H1 (cell line): ENCODE data around the gene HS3ST3B1. TPM values are rescaled to one million over a fixed set of nuclear protein-coding genes. Genes with fewer than 3 reads are reported as not detected.
A peak's percentile ranks its signal among the peaks of the same experiment; 100 is the strongest.

Source experiments
- CTCF ChIA-PET: fragments of 300-600 bp; sonication (Branson Sonifier 250); formaldehyde crosslinking; loops from one replicate; lab custom pipeline; 2021; ENCODE audit not compliant: partially characterized antibody; lab: Charles Lee
- POLR2A ChIA-PET: fragments of 300-600 bp; sonication (Branson Sonifier 250); formaldehyde crosslinking; loops from one replicate; lab custom pipeline; 2021; ENCODE audit warnings: inconsistent platforms; ENCODE audit not compliant: partially characterized antibody; lab: Charles Lee
- DNase-seq, 2 experiments: peaks; one replicate each; pipeline versions ENCODE4 v3.0.0 to v3.0.0-alpha.2; 2010 to 2022; ENCODE audit warnings: low spot score in 2 of 2, low read depth in 1 of 2, mixed read lengths in 1 of 2
- FAIRE-seq: peaks from 2 replicates; lab custom pipeline; 2011; peaks lifted over from hg19 to GRCh38; lab: Jason Lieb, UNC
- H2AFZ ChIP-seq: 2 replicates; pipeline ENCODE4 v1.8.1; 2012; ENCODE audit warnings: low read length, inconsistent platforms
- H2AK5ac ChIP-seq: 2 replicates; pipeline ENCODE4 v1.6.1; 2013; ENCODE audit warnings: low read depth, low read length
- H2BK120ac ChIP-seq: replicated peaks from 2 replicates; pipeline ENCODE3; 2013; ENCODE audit warnings: low read depth, low read length, inconsistent platforms
- H2BK12ac ChIP-seq: 2 replicates; pipeline ENCODE4 v1.6.1; 2013; ENCODE audit warnings: low read depth, low read length
- H2BK15ac ChIP-seq: 2 replicates; pipeline ENCODE4 v1.6.1; 2013; ENCODE audit warnings: low read length
- H2BK20ac ChIP-seq: 2 replicates; pipeline ENCODE4 v1.6.1; 2013; ENCODE audit warnings: low read length
- H2BK5ac ChIP-seq: 2 replicates; pipeline ENCODE4 v1.6.1; 2013; ENCODE audit warnings: low read depth, low read length
- H3K14ac ChIP-seq: 2 replicates; pipeline ENCODE4 v1.6.1; 2013; ENCODE audit warnings: inconsistent platforms; ENCODE audit not compliant: insufficient read length
- H3K18ac ChIP-seq: 2 replicates; pipeline ENCODE4 v1.6.1; 2013; ENCODE audit warnings: low read length; ENCODE audit errors: extremely low read depth
- H3K23ac ChIP-seq: 2 replicates; pipeline ENCODE4 v1.6.1; 2013; ENCODE audit warnings: inconsistent platforms; ENCODE audit not compliant: insufficient read length
- H3K23me2 ChIP-seq: 2 replicates; pipeline ENCODE4 v1.6.1; 2013; ENCODE audit warnings: low read depth, low read length
- H3K27ac ChIP-seq: 2 replicates; pipeline ENCODE4 v1.6.1; 2011; ENCODE audit warnings: low read depth, low read length, inconsistent platforms
- H3K27me3 ChIP-seq, 4 experiments: replicated peaks in 1 of 4; 1 replicate in 1 of 4; 2 replicates in 3 of 4; pipeline versions ENCODE4 v1.6.1 to v1.8.1; 2011 to 2013; ENCODE audit warnings: low read length in 3 of 4, mild to moderate bottlenecking in 3 of 4, inconsistent platforms in 2 of 4, mixed read lengths in 2 of 4, moderate library complexity in 1 of 4; ENCODE audit not compliant: control insufficient read depth in 3 of 4, insufficient read depth in 3 of 4; ENCODE audit errors: extremely low read depth in 1 of 4
- H3K36me3 ChIP-seq, 4 experiments: 2 replicates each; pipeline versions ENCODE4 v1.6.1 to v1.8.1; 2011 to 2013; ENCODE audit warnings: mild to moderate bottlenecking in 4 of 4, low read length in 3 of 4, moderate library complexity in 2 of 4, control low read depth in 1 of 4, inconsistent platforms in 1 of 4; ENCODE audit not compliant: insufficient read depth in 4 of 4, control insufficient read depth in 2 of 4
- H3K4ac ChIP-seq: replicated peaks from 2 replicates; pipeline ENCODE3; 2013; ENCODE audit warnings: low read length, low read depth, mixed read lengths, inconsistent platforms; ENCODE audit not compliant: insufficient read length
- H3K4me1 ChIP-seq, 4 experiments: replicated peaks in 1 of 4; 1 replicate in 1 of 4; 2 replicates in 3 of 4; pipeline versions ENCODE4 v1.6.1 to v1.8.1; 2011 to 2013; ENCODE audit warnings: low read length in 3 of 4, inconsistent platforms in 2 of 4, mixed read lengths in 1 of 4; ENCODE audit not compliant: insufficient read depth in 4 of 4, control insufficient read depth in 3 of 4
- H3K4me2 ChIP-seq, 2 experiments: 2 replicates each; pipeline versions ENCODE4 v1.6.1 to v1.8.1; 2011 to 2013; ENCODE audit warnings: low read depth in 2 of 2, low read length in 2 of 2, control low read depth in 1 of 2, inconsistent platforms in 1 of 2, mild to moderate bottlenecking in 1 of 2; ENCODE audit not compliant: insufficient read depth in 1 of 2
- H3K4me3 ChIP-seq, 4 experiments: fragments of 200-600, 300-600 bp in 1 of 4; sonication (generic), shearing (Covaris generic), sonication (Bioruptor Twin) in 1 of 4; 2 replicates each; pipeline versions ENCODE4 v1.5.1 to v1.8.1; 2011 to 2016; ENCODE audit warnings: low read length in 4 of 4, low read depth in 3 of 4, control low read depth in 2 of 4, inconsistent platforms in 2 of 4, mild to moderate bottlenecking in 2 of 4, mixed read lengths in 1 of 4, moderate library complexity in 1 of 4; ENCODE audit not compliant: insufficient read depth in 2 of 4; ENCODE audit errors: extremely low read depth in 1 of 4
- H3K56ac ChIP-seq: replicated peaks from 2 replicates; pipeline ENCODE3; 2013; ENCODE audit warnings: low read depth, mild to moderate bottlenecking, mixed read lengths, low read length, inconsistent platforms; ENCODE audit not compliant: insufficient read length
- H3K79me1 ChIP-seq: 2 replicates; pipeline ENCODE4 v1.6.1; 2013; ENCODE audit warnings: low read depth, low read length, control low read depth
- H3K79me2 ChIP-seq, 2 experiments: 2 replicates each; pipeline versions ENCODE4 v1.6.1 to v1.8.1; 2012 to 2013; ENCODE audit warnings: low read length in 2 of 2, mild to moderate bottlenecking in 2 of 2, inconsistent platforms in 1 of 2; ENCODE audit not compliant: insufficient read depth in 2 of 2, control insufficient read depth in 1 of 2
- H3K9ac ChIP-seq, 4 experiments: replicated peaks in 1 of 4; 1 replicate in 1 of 4; 2 replicates in 3 of 4; pipeline versions ENCODE4 v1.6.1 to v1.8.1; 2011 to 2013; ENCODE audit warnings: low read depth in 3 of 4, low read length in 3 of 4, control low read depth in 2 of 4, mild to moderate bottlenecking in 2 of 4, moderate library complexity in 2 of 4, inconsistent platforms in 1 of 4; ENCODE audit errors: extremely low read depth in 1 of 4
- H3K9me3 ChIP-seq, 2 experiments: 2 replicates each; pipeline versions ENCODE4 v1.6.1 to v1.8.1; 2012 to 2013; ENCODE audit warnings: mild to moderate bottlenecking in 2 of 2, moderate library complexity in 2 of 2, control low read depth in 1 of 2, inconsistent platforms in 1 of 2, low read depth in 1 of 2, low read length in 1 of 2, mixed read lengths in 1 of 2; ENCODE audit not compliant: insufficient read depth in 2 of 2
- H4K20me1 ChIP-seq, 2 experiments: replicated peaks in 1 of 2; 2 replicates each; pipeline versions ENCODE3 to v1.8.1; 2011 to 2013; ENCODE audit warnings: inconsistent platforms in 2 of 2, low read length in 2 of 2, mild to moderate bottlenecking in 1 of 2; ENCODE audit not compliant: insufficient read depth in 2 of 2, control insufficient read depth in 1 of 2
- H4K5ac ChIP-seq: 2 replicates; pipeline ENCODE4 v1.6.1; 2013; ENCODE audit warnings: low read length, low read depth, mixed read lengths, inconsistent platforms; ENCODE audit not compliant: insufficient read length
- H4K8ac ChIP-seq: 2 replicates; pipeline ENCODE4 v1.8.0; 2013; ENCODE audit warnings: mild to moderate bottlenecking, moderate library complexity, low read length, inconsistent platforms; ENCODE audit not compliant: insufficient read depth; ENCODE audit errors: extremely low read depth
- H4K91ac ChIP-seq: replicated peaks from 2 replicates; pipeline ENCODE3; 2013; ENCODE audit warnings: low read length, mixed read lengths, inconsistent platforms; ENCODE audit not compliant: insufficient read length
- BACH1 ChIP-seq: IDR thresholded peaks from 2 replicates; pipeline ENCODE4 v1.6.1; 2012; ENCODE audit warnings: low read length, improper control_type of control experiment
- EZH2 ChIP-seq: fragments of 200-600 bp; sonication (generic); IDR thresholded peaks from 2 replicates; pipeline ENCODE4 v1.7.1; 2012; ENCODE audit warnings: low read depth, mild to moderate bottlenecking, moderate library complexity, low read length, inconsistent platforms; ENCODE audit not compliant: severe bottlenecking
- HDAC2 ChIP-seq, 2 experiments: fragments of 300-600 bp in 1 of 2; sonication (generic) in 1 of 2; IDR thresholded peaks; 2 replicates each; pipeline ENCODE4 v1.6.1; 2011 to 2012; ENCODE audit warnings: low read depth in 2 of 2, low read length in 2 of 2, mild to moderate bottlenecking in 2 of 2, moderate library complexity in 2 of 2, borderline replicate concordance in 1 of 2, inconsistent platforms in 1 of 2
- KDM4A ChIP-seq: IDR thresholded peaks from one replicate; pipeline ENCODE4 v1.7.1; 2012; ENCODE audit warnings: low read depth, mild to moderate bottlenecking, moderate library complexity, low read length, inconsistent platforms; ENCODE audit not compliant: severe bottlenecking
- KDM5A ChIP-seq: fragments of 200-600 bp; IDR thresholded peaks from 2 replicates; pipeline ENCODE4 v1.7.1; 2012; ENCODE audit warnings: mild to moderate bottlenecking, low read length, inconsistent platforms, mixed read lengths
- SUZ12 ChIP-seq: fragments of 200-600 bp; sonication (generic); IDR thresholded peaks from 2 replicates; pipeline ENCODE4 v1.6.1; 2012; ENCODE audit warnings: mild to moderate bottlenecking, inconsistent platforms, low read length, moderate library complexity, mixed read lengths
- WGBS, 2 experiments: shearing (Covaris generic) in 1 of 2; methylation state at CpG; one replicate each; pipeline versions ENCODE4 v1.1.6 to v1.1.7; 2013 to 2015; ENCODE audit warnings: low lambda C conversion rate in 2 of 2, mixed read lengths in 2 of 2, inconsistent platforms in 1 of 2, low coverage in 1 of 2, missing lambda C conversion rate in 1 of 2; ENCODE audit not compliant: insufficient replicate concordance in 2 of 2, insufficient coverage in 1 of 2, insufficient read length in 1 of 2; ENCODE audit errors: extremely low coverage in 1 of 2, missing lambda C conversion rate in 1 of 2; 5-methylcytosine and 5-hydroxymethylcytosine counted together
- polyA plus RNA-seq, 7 experiments: library from polyadenylated mRNA; depleted of rRNA in 3 of 7; stranded (reverse) in 5 of 7; unstranded in 2 of 7; fragments of >200 nt in 5 of 7; fragments of 200-250 nt in 2 of 7; gene quantifications; 1 replicate in 5 of 7; 2 replicates in 1 of 7; 4 replicates in 1 of 7; pipeline versions ENCODE4 v1.2.1 to v1.2.3, GENCODE V29; 2011 to 2013; ENCODE audit warnings: missing spikeins in 2 of 7, mixed read lengths in 2 of 7
- total RNA-seq: library from RNA; stranded (reverse); fragmentation: NEBNext Ultra II Directional; extraction: Animal tissue kit (Norgen Biotek cat#: 25700); gene quantifications from 2 replicates; pipeline ENCODE4 v1.2.1, GENCODE V29; 2021

Gene HS3ST3B1
- total and polyA plus RNA-seq, 2 of the 8 experiments (the other 6 are each of a cell fraction or from before 2014, with no cell fraction given) = 4.7 to 14.4 TPM

DNA sequence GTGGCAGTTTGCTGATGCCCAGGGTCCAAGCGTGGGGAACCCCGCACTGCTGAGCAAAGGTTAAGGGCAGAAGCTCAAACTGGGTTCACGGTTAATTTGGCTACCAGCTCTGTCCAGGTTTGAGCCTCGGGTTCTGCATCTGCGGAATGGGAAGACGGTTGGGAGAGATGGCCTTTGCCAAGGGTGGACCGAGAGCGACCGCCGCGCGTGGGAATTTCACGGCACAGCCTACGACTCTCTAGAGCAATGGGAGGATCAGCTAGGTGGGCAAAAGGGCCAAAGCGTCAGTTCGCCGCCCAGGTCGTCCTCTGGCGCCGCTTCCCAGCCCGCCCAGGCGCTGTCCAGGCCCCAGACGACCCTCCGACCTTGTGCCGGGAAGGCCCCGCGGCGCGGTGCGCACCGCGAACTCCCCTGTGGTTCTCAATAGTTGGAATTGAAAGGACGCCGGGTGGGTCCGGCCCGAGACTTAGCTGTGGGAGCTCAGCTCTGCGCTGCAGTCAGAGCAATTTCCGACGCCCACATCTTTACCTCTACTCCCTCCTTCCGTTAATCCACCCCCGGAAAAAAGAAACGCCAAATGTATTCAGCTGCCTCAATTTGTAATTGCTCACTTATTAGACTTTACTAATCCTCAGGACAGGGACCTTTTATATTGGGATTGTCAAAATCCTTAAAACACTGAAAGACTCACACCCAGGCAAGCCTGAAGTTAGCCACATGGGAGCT lies 2.5 kb upstream of the HS3ST3B1 start:
- peak overlapping the region; percentile 55; the same call in 1 of the 2 replicates for H2BK12ac ChIP-seq
- no peak overlapping the region for H3K23ac ChIP-seq
- H3K18ac ChIP-seq = peak overlapping the region; percentile 36; the same call in 1 of the 2 replicates
- no peak overlapping the region for H3K27ac ChIP-seq
- H3K4me3 ChIP-seq = peak overlapping the region; percentile 26 to 87 (median 64); a peak in 6 of 8 replicates
- H3K27me3 ChIP-seq = peaks cover 25 to 74% (median 62%) of the 10 kb centered on the region in 4 experiments
- H2BK20ac ChIP-seq = no peak overlapping the region
- peak overlapping the region; percentile 85 to 87 for H3K4me2 ChIP-seq
- H3K36me3 ChIP-seq = no peaks in the 10 kb centered on the region
- H3K4me1 ChIP-seq = peaks cover 4 to 24% (median 10%) of the 10 kb centered on the region in 4 experiments; a peak in 6 of 7 replicates
- H4K5ac ChIP-seq = no peak overlapping the region
- CTCF ChIA-PET = interaction anchor here (0.9 to 4.3 kb wide), 8 partner anchors 13 to 628 kb away, joined by 3 to 15 read pairs (median 6); no protein-coding TSS in a partner anchor
- H2AK5ac ChIP-seq = no peak overlapping the region
- H2AFZ ChIP-seq = no peak overlapping the region
- DNase-seq = peak in 1 of 2 experiments; percentile 56
- H3K79me1 ChIP-seq = no peaks in the 10 kb centered on the region
- peaks cover 6% of the 10 kb centered on the region in 2 experiments for H4K20me1 ChIP-seq
- no peak overlapping the region for H3K9ac ChIP-seq
- no peak overlapping the region for H2BK120ac ChIP-seq
- no peaks in the 10 kb centered on the region for H3K9me3 ChIP-seq
- TF ChIP-seq KDM5A = no peak
- peak; percentile 50; the same call in 1 of the 2 replicates for TF ChIP-seq SUZ12
- 0 out of 4 replicates have a peak, but pooled peaks of 1 of the 2 experiments have one; percentile 6 for TF ChIP-seq HDAC2 (IDR thresholded peaks at IDR 0.05; ENCODE audit: borderline replicate concordance in 1 of 2, low read depth in 2 of 2, low read length in 2 of 2)
- peak; percentile 27; the same call in 1 of the 2 replicates for TF ChIP-seq BACH1
- TF ChIP-seq KDM4A = peak; percentile 32
- TF ChIP-seq EZH2 = peak; percentile 17
- no peak overlapping the region for H2BK15ac ChIP-seq
- peak overlapping the region; percentile 65 for H3K4ac ChIP-seq
- H3K79me2 ChIP-seq = peaks cover 0 to 17% of the 10 kb centered on the region in 2 experiments; a peak in 2 of 4 replicates
- POLR2A ChIA-PET = interaction anchor here (0.7 to 4.7 kb wide), 3 partner anchors 11 to 37 kb away, joined by 3 to 22 read pairs (median 3); no protein-coding TSS in a partner anchor
- FAIRE-seq = no peak
- no peak overlapping the region for H4K91ac ChIP-seq
- peaks cover 37% of the 10 kb centered on the region for H3K23me2 ChIP-seq
- peak overlapping the region; percentile 4; the same call in 1 of the 2 replicates for H4K8ac ChIP-seq
- no peak overlapping the region for H3K14ac ChIP-seq
- 2% methylated on average over 42 of the region's 42 CpGs; no CpG with 5 or more reads in 1 of the 2 experiments for WGBS, 2 experiments
- H2BK5ac ChIP-seq = no peak overlapping the region
- no peak overlapping the region for H3K56ac ChIP-seq
